H9 (cell line): ENCODE data around the gene PPIL6. TPM values are rescaled to one million over a fixed set of nuclear protein-coding genes. Genes with fewer than 3 reads are reported as not detected.

ENCODE experiments used
- DNase-seq: peaks from one replicate; pipeline ENCODE4 v3.0.0-alpha.2; 2017
- H2AFZ ChIP-seq: one replicate; pipeline ENCODE4 v1.6.1; 2013; ENCODE audit warnings: mild to moderate bottlenecking, low read length, control low read depth, moderate library complexity
- H2AK5ac ChIP-seq: 2 replicates; pipeline ENCODE4 v1.6.1; 2013; ENCODE audit warnings: low read length, control low read depth, mixed read lengths; ENCODE audit not compliant: insufficient read length
- H2BK120ac ChIP-seq: one replicate; pipeline ENCODE4 v1.6.1; 2013; ENCODE audit warnings: low read depth, mild to moderate bottlenecking, low read length, control low read depth, inconsistent platforms; ENCODE audit not compliant: poor library complexity, severe bottlenecking
- H2BK12ac ChIP-seq: 2 replicates; pipeline ENCODE4 v1.6.1; 2013; ENCODE audit warnings: low read length, control low read depth, mixed read lengths, low read depth; ENCODE audit not compliant: insufficient read length
- H2BK15ac ChIP-seq: 2 replicates; pipeline ENCODE4 v1.6.1; 2013; ENCODE audit warnings: low read depth, low read length, control low read depth
- H2BK20ac ChIP-seq: one replicate; pipeline ENCODE4 v1.6.1; 2013; ENCODE audit warnings: low read depth, mild to moderate bottlenecking, low read length, control low read depth, inconsistent platforms; ENCODE audit not compliant: poor library complexity, severe bottlenecking
- H2BK5ac ChIP-seq: 2 replicates; pipeline ENCODE4 v1.6.1; 2013; ENCODE audit warnings: low read length, control low read depth, mixed read lengths; ENCODE audit not compliant: insufficient read length
- H3K14ac ChIP-seq: 2 replicates; pipeline ENCODE4 v1.6.1; 2013; ENCODE audit warnings: low read length, control low read depth; ENCODE audit not compliant: insufficient read depth
- H3K18ac ChIP-seq: 2 replicates; pipeline ENCODE4 v1.6.1; 2013; ENCODE audit warnings: low read depth, mild to moderate bottlenecking, mixed read lengths, low read length, control low read depth; ENCODE audit not compliant: insufficient read length
- H3K23ac ChIP-seq: 2 replicates; pipeline ENCODE4 v1.6.1; 2013; ENCODE audit warnings: low read length, control low read depth, mixed read lengths, low read depth; ENCODE audit not compliant: insufficient read length
- H3K23me2 ChIP-seq: 2 replicates; pipeline ENCODE4 v1.6.1; 2013; ENCODE audit warnings: low read depth, mild to moderate bottlenecking, mixed read lengths, low read length, control low read depth; ENCODE audit not compliant: insufficient read length, poor library complexity, severe bottlenecking
- H3K27ac ChIP-seq: 2 replicates; pipeline ENCODE4 v1.5.1; 2013; ENCODE audit warnings: low read length, control low read depth, mixed read lengths, low read depth; ENCODE audit not compliant: insufficient read length
- H3K27me3 ChIP-seq: 2 replicates; pipeline ENCODE4 v1.6.1; 2013; ENCODE audit warnings: low read length, control low read depth, inconsistent platforms; ENCODE audit not compliant: insufficient read depth
- H3K4ac ChIP-seq: 2 replicates; pipeline ENCODE4 v1.6.1; 2013; ENCODE audit warnings: low read depth, mild to moderate bottlenecking, control low read depth, inconsistent platforms, low read length, moderate library complexity
- H3K4me1 ChIP-seq: 2 replicates; pipeline ENCODE4 v1.6.1; 2013; ENCODE audit warnings: low read length, control low read depth, inconsistent platforms; ENCODE audit not compliant: insufficient read depth
- H3K4me2 ChIP-seq: 2 replicates; pipeline ENCODE4 v1.6.1; 2013; ENCODE audit warnings: low read length, control low read depth, mixed read lengths; ENCODE audit not compliant: insufficient read length, insufficient read depth
- H3K56ac ChIP-seq: 2 replicates; pipeline ENCODE4 v1.6.1; 2013; ENCODE audit warnings: low read depth, mild to moderate bottlenecking, mixed read lengths, low read length, control low read depth; ENCODE audit not compliant: insufficient read length
- H3K79me1 ChIP-seq: 2 replicates; pipeline ENCODE4 v1.6.1; 2013; ENCODE audit warnings: low read depth, mild to moderate bottlenecking, moderate library complexity, low read length, control low read depth, inconsistent platforms; ENCODE audit not compliant: insufficient read depth, poor library complexity, severe bottlenecking
- H3K79me2 ChIP-seq: 2 replicates; pipeline ENCODE4 v1.6.1; 2013; ENCODE audit warnings: low read length, control low read depth, inconsistent platforms; ENCODE audit not compliant: insufficient read depth
- H3K9ac ChIP-seq: 2 replicates; pipeline ENCODE4 v1.6.1; 2013; ENCODE audit warnings: low read length, control low read depth, mixed read lengths; ENCODE audit not compliant: insufficient read length; ENCODE audit errors: extremely low read depth
- H3K9me3 ChIP-seq: one replicate; pipeline ENCODE4 v1.6.1; 2013; ENCODE audit warnings: low read depth, low read length, inconsistent platforms; ENCODE audit not compliant: control insufficient read depth
- H3T11ph ChIP-seq: one replicate; pipeline ENCODE4 v1.6.1; 2013; ENCODE audit warnings: mild to moderate bottlenecking, low read length, control low read depth, inconsistent platforms
- H4K20me1 ChIP-seq: one replicate; pipeline ENCODE4 v1.6.1; 2013; ENCODE audit not compliant: control insufficient read depth, insufficient read length, insufficient read depth
- H4K5ac ChIP-seq: 2 replicates; pipeline ENCODE4 v1.6.1; 2013; ENCODE audit warnings: low read depth, mild to moderate bottlenecking, mixed read lengths, low read length, control low read depth; ENCODE audit not compliant: insufficient read length
- H4K8ac ChIP-seq: replicated peaks from 2 replicates; pipeline ENCODE4 v1.6.1; 2013; ENCODE audit warnings: low read length, control low read depth, mixed read lengths, low read depth; ENCODE audit not compliant: insufficient read length
- H4K91ac ChIP-seq: 2 replicates; pipeline ENCODE4 v1.6.1; 2013; ENCODE audit warnings: low read depth, mild to moderate bottlenecking, moderate library complexity, mixed read lengths, low read length, control low read depth; ENCODE audit not compliant: insufficient read length
- H3K27ac Mint-ChIP-seq, 3 experiments: 2 replicates in 2 of 3; 3 replicates in 1 of 3; pipeline ENCODE4 v1.8.0; 2020 to 2021; ENCODE audit warnings: mixed read lengths in 3 of 3, mild to moderate bottlenecking in 1 of 3, moderate library complexity in 1 of 3
- H3K27me3 Mint-ChIP-seq: 2 replicates; pipeline ENCODE4 v1.8.0; 2021; ENCODE audit warnings: low read depth, mild to moderate bottlenecking, moderate library complexity, mixed read lengths
- H3K36me3 Mint-ChIP-seq, 3 experiments: 2 replicates in 2 of 3; 3 replicates in 1 of 3; pipeline ENCODE4 v1.8.0; 2020 to 2021; ENCODE audit warnings: low read depth in 3 of 3, mixed read lengths in 3 of 3; ENCODE audit not compliant: insufficient read depth in 1 of 3
- H3K4me1 Mint-ChIP-seq, 2 experiments: 2 replicates each; pipeline ENCODE4 v1.8.0; 2020; ENCODE audit warnings: mixed read lengths in 2 of 2
- H3K4me3 Mint-ChIP-seq, 2 experiments: 2 replicates in 1 of 2; 3 replicates in 1 of 2; pipeline ENCODE4 v1.8.0; 2020 to 2021; ENCODE audit warnings: mild to moderate bottlenecking in 2 of 2, mixed read lengths in 2 of 2, moderate library complexity in 1 of 2
- H3K9me3 Mint-ChIP-seq, 2 experiments: 2 replicates in 1 of 2; 3 replicates in 1 of 2; pipeline ENCODE4 v1.8.0; 2020; ENCODE audit warnings: mild to moderate bottlenecking in 2 of 2, mixed read lengths in 2 of 2, moderate library complexity in 1 of 2
- WGBS: extraction: QIAGEN DNeasy Blood & Tissue Kit; methylation state at CpG from one replicate; pipeline ENCODE4 v1.1.7; 2013; ENCODE audit warnings: missing lambda C conversion rate, low lambda C conversion rate, mixed read lengths; ENCODE audit not compliant: insufficient read length; ENCODE audit errors: extremely low coverage; 5-methylcytosine and 5-hydroxymethylcytosine counted together
- total RNA-seq: library from RNA; stranded (reverse); gene quantifications from 2 replicates; pipeline ENCODE4 v1.2.1, GENCODE V29; 2021
- TF ChIP-seq, protein P1 (sequence below): fragments of 200-600 bp; sonication (generic); conservative IDR thresholded peaks from 3 replicates; pipeline ENCODE4 v1.8.0; 2021; ENCODE audit warnings: antibody characterized with exemption, mild to moderate bottlenecking

The PPIL6 gene
- total RNA-seq, 1 experiment from 2014 or later = 1.0 TPM

DNA sequence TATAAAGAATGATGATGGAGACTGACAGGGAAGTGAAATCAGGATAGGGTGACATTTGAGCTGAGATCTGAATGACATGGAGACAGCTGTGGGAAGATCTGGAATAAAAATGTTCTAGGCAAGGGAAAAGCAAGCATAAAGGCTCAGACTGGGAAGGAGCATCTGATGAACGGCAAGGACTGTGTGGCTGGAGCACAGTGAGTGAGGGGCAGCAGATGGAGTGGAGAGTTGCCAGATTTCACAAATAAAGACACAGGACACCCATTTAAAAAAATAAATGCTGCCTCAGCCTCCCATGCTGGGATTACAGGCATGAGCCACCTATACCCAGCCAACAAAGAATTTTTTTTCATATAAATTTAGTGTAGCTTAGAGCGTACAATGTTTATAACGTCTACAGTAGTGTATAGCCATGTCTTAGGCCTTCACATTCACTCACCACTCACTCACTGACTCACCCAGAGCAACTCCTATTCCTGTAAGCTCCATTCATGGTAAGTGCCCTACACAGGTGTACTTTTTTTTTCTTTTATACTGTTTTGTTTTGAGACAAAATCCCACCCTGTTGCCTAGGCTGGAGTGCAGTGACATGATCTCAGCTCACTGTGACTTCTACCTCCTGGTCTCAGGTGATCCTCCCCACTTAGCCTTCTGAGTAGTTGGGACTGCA, 45.0 kb upstream of the PPIL6 start:
- H3K27me3 Mint-ChIP-seq = peaks cover 3% of the 10 kb centered on the region; the same call in 1 of the 2 replicates

More for the DNA sequence above, 45.0 kb upstream of the PPIL6 start:
- Histone ChIP-seq H2BK12ac (no peak overlapping the region), H2BK120ac (no peak overlapping the region), H3K4me1 (peaks cover 9% of the 10 kb centered on the region; the same call in 1 of the 2 replicates), H4K20me1 (no peaks in the 10 kb centered on the region), H3K18ac (no peak overlapping the region), H3K4me2 (no peak overlapping the region), H3K9ac (no peak overlapping the region), H3T11ph (no peak overlapping the region), H3K56ac (no peak overlapping the region), H2AK5ac (no peak overlapping the region), H2BK20ac (no peak overlapping the region), H2BK15ac (no peak overlapping the region), H3K27ac (no peak overlapping the region), H3K23ac (no peak overlapping the region), H4K8ac (no peak overlapping the region), H3K27me3 (no peaks in the 10 kb centered on the region), H2BK5ac (no peak overlapping the region), H3K79me2 (peaks cover 18% of the 10 kb centered on the region; the same call in 1 of the 2 replicates), H3K79me1 (peaks cover 2% of the 10 kb centered on the region), H4K91ac (no peak overlapping the region), H3K4ac (no peak overlapping the region), H3K9me3 (no peaks in the 10 kb centered on the region), H4K5ac (no peak overlapping the region), H3K23me2 (peaks cover 4% of the 10 kb centered on the region), H2AFZ (no peak overlapping the region), H3K14ac (no peak overlapping the region)
- peaks cover 35 to 37% of the 10 kb centered on the region in 2 experiments for H3K4me1 Mint-ChIP-seq
- no peak overlapping the region for H3K27ac Mint-ChIP-seq
- DNase-seq = no peak
- no CpG with 5 or more reads among the region's 3 CpGs for WGBS
- peaks cover 11 to 21% (median 19%) of the 10 kb centered on the region in 3 experiments for H3K36me3 Mint-ChIP-seq
- H3K4me3 Mint-ChIP-seq = no peak overlapping the region
- H3K9me3 Mint-ChIP-seq = no peaks in the 10 kb centered on the region
- TF ChIP-seq, protein P1, sequence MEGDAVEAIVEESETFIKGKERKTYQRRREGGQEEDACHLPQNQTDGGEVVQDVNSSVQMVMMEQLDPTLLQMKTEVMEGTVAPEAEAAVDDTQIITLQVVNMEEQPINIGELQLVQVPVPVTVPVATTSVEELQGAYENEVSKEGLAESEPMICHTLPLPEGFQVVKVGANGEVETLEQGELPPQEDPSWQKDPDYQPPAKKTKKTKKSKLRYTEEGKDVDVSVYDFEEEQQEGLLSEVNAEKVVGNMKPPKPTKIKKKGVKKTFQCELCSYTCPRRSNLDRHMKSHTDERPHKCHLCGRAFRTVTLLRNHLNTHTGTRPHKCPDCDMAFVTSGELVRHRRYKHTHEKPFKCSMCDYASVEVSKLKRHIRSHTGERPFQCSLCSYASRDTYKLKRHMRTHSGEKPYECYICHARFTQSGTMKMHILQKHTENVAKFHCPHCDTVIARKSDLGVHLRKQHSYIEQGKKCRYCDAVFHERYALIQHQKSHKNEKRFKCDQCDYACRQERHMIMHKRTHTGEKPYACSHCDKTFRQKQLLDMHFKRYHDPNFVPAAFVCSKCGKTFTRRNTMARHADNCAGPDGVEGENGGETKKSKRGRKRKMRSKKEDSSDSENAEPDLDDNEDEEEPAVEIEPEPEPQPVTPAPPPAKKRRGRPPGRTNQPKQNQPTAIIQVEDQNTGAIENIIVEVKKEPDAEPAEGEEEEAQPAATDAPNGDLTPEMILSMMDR = no peak
